HepG2 (cell line): ENCODE measurements around the gene HPS3. TPM values are rescaled to one million over a fixed set of nuclear protein-coding genes. Genes with fewer than 3 reads are reported as not detected.

Experiments
- ATF3 ChIP-seq: sonication (generic); formaldehyde crosslinking; IDR thresholded peaks from 2 replicates; pipeline ENCODE4 v1.4.0; 2020; ENCODE audit warnings: missing genetic modification reagents
- HINFP ChIP-seq: sonication (generic); formaldehyde crosslinking; IDR thresholded peaks from 2 replicates; pipeline ENCODE4 v1.4.0; 2020; ENCODE audit warnings: low read depth, mild to moderate bottlenecking, missing genetic modification reagents
- HNRNPLL ChIP-seq: fragments of 200-400 bp; formaldehyde crosslinking; IDR thresholded peaks from 2 replicates; pipeline ENCODE4 v1.6.1; 2017; ENCODE audit warnings: mild to moderate bottlenecking, low read depth, low read length; ENCODE audit not compliant: poor library complexity, severe bottlenecking
- JUN ChIP-seq: sonication (generic); formaldehyde crosslinking; IDR thresholded peaks from 2 replicates; pipeline ENCODE4 v1.4.0; 2020; ENCODE audit warnings: mild to moderate bottlenecking, missing genetic modification reagents
- NPAS2 ChIP-seq: sonication (generic); formaldehyde crosslinking; IDR thresholded peaks from 2 replicates; pipeline ENCODE4 v1.8.0; 2022; ENCODE audit warnings: mild to moderate bottlenecking, missing genetic modification reagents, borderline replicate concordance
- RFXANK ChIP-seq: IDR thresholded peaks from 2 replicates; pipeline ENCODE4 v1.6.1; 2016
- SMC3 ChIP-seq: IDR thresholded peaks from 2 replicates; pipeline ENCODE4 v1.6.1; 2011; ENCODE audit warnings: low read length, improper control_type of control experiment
- THAP11 ChIP-seq: IDR thresholded peaks from 2 replicates; pipeline ENCODE4 v1.6.1; 2016; ENCODE audit warnings: missing biosample characterization, missing genetic modification reagents
- TMF1 ChIP-seq: sonication (generic); formaldehyde crosslinking; IDR thresholded peaks from 2 replicates; pipeline ENCODE4 v1.8.1; 2022; ENCODE audit warnings: low read depth, missing genetic modification reagents
- ZBTB25 ChIP-seq: IDR thresholded peaks from 2 replicates; pipeline ENCODE4 v1.6.1; 2018; ENCODE audit warnings: missing genetic modification reagents
- ZBTB44 ChIP-seq: sonication (generic); formaldehyde crosslinking; IDR thresholded peaks from 2 replicates; pipeline ENCODE4 v1.4.0; 2020; ENCODE audit warnings: missing genetic modification reagents
- ZNF18 ChIP-seq: sonication (generic); formaldehyde crosslinking; IDR thresholded peaks from 2 replicates; pipeline ENCODE4 v1.8.0; 2022; ENCODE audit warnings: mild to moderate bottlenecking, missing genetic modification reagents; ENCODE audit not compliant: insufficient replicate concordance
- ZNF326 ChIP-seq: sonication (generic); formaldehyde crosslinking; IDR thresholded peaks from 2 replicates; pipeline ENCODE4 v1.4.0; 2020; ENCODE audit warnings: missing genetic modification reagents, borderline replicate concordance
- polyA plus RNA-seq, 8 experiments: library from polyadenylated mRNA; depleted of rRNA in 3 of 8; stranded (reverse) in 7 of 8; unstranded in 1 of 8; fragments of >200 nt; fragmentation: Illumina TruSeq in 4 of 8; extraction: Trizol in 4 of 8; gene quantifications; 2 replicates each; pipeline versions ENCODE4 v1.2.1 to v1.2.3, GENCODE V29; 2011 to 2016; ENCODE audit warnings: low read depth in 4 of 8, missing spikeins in 1 of 8, mixed read lengths in 1 of 8; ENCODE audit not compliant: insufficient read depth in 1 of 8
- total RNA-seq, 5 experiments: library from RNA; depleted of rRNA; stranded (reverse); fragments of >200 nt; fragmentation: Illumina TruSeq; extraction: Trizol; gene quantifications; 2 replicates each; pipeline ENCODE4 v1.2.3, GENCODE V29; 2016; ENCODE audit warnings: low read depth in 1 of 5
- TF ChIP-seq, protein P1 (sequence below): sonication (generic); formaldehyde crosslinking; IDR thresholded peaks from 2 replicates; pipeline ENCODE4 v1.4.0; 2020; ENCODE audit warnings: mild to moderate bottlenecking, missing genetic modification reagents
- TF ChIP-seq, protein P2 (sequence below): sonication (generic); formaldehyde crosslinking; IDR thresholded peaks from 2 replicates; pipeline ENCODE4 v1.8.1; 2023; ENCODE audit warnings: missing genetic modification reagents, inconsistent platforms, borderline replicate concordance

HPS3 gene
- total and polyA plus RNA-seq, 2 of the 13 experiments (the other 11 are each of a cell fraction or from before 2014, with no cell fraction given) = 9.5 to 18.9 TPM

GRCh38 chr3:149129326-149130205 lies at the start of gene HPS3 (continued):
- TF ChIP-seq ZBTB44 (no peak), HINFP (CRISPR knock-in tag) (no peak), SMC3 (no peak), NPAS2 (CRISPR knock-in tag) (no peak), ZNF18 (peak; percentile 45), ZBTB25 (CRISPR knock-in tag) (no peak; the same call in 1 of the 2 replicates), HNRNPLL (peak; percentile 75), ZNF326 (no peak), ATF3 (CRISPR knock-in tag) (no peak), JUN (CRISPR knock-in tag) (no peak), TMF1 (CRISPR knock-in tag) (no peak; the same call in 1 of the 2 replicates), THAP11 (CRISPR knock-in tag) (peak; percentile 67; the same call in 1 of the 2 replicates), RFXANK (CRISPR knock-in tag) (no peak)
- TF ChIP-seq, protein P1, sequence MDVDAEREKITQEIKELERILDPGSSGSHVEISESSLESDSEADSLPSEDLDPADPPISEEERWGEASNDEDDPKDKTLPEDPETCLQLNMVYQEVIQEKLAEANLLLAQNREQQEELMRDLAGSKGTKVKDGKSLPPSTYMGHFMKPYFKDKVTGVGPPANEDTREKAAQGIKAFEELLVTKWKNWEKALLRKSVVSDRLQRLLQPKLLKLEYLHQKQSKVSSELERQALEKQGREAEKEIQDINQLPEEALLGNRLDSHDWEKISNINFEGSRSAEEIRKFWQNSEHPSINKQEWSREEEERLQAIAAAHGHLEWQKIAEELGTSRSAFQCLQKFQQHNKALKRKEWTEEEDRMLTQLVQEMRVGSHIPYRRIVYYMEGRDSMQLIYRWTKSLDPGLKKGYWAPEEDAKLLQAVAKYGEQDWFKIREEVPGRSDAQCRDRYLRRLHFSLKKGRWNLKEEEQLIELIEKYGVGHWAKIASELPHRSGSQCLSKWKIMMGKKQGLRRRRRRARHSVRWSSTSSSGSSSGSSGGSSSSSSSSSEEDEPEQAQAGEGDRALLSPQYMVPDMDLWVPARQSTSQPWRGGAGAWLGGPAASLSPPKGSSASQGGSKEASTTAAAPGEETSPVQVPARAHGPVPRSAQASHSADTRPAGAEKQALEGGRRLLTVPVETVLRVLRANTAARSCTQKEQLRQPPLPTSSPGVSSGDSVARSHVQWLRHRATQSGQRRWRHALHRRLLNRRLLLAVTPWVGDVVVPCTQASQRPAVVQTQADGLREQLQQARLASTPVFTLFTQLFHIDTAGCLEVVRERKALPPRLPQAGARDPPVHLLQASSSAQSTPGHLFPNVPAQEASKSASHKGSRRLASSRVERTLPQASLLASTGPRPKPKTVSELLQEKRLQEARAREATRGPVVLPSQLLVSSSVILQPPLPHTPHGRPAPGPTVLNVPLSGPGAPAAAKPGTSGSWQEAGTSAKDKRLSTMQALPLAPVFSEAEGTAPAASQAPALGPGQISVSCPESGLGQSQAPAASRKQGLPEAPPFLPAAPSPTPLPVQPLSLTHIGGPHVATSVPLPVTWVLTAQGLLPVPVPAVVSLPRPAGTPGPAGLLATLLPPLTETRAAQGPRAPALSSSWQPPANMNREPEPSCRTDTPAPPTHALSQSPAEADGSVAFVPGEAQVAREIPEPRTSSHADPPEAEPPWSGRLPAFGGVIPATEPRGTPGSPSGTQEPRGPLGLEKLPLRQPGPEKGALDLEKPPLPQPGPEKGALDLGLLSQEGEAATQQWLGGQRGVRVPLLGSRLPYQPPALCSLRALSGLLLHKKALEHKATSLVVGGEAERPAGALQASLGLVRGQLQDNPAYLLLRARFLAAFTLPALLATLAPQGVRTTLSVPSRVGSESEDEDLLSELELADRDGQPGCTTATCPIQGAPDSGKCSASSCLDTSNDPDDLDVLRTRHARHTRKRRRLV (CRISPR knock-in tag) = peak; percentile 80
- TF ChIP-seq, protein P2, sequence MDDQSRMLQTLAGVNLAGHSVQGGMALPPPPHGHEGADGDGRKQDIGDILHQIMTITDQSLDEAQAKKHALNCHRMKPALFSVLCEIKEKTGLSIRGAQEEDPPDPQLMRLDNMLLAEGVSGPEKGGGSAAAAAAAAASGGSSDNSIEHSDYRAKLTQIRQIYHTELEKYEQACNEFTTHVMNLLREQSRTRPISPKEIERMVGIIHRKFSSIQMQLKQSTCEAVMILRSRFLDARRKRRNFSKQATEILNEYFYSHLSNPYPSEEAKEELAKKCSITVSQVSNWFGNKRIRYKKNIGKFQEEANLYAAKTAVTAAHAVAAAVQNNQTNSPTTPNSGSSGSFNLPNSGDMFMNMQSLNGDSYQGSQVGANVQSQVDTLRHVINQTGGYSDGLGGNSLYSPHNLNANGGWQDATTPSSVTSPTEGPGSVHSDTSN = peak; percentile 53; the same call in 1 of the 2 replicates
